HEK293 (cell line): ENCODE data around the gene CASZ1.

Experiments
- CTCF ChIA-PET: fragments of 350-600 bp; formaldehyde crosslinking; extraction: SDS; loops from one replicate; lab custom pipeline; 2021; ENCODE audit warnings: antibody characterized with exemption; lab: Yijun Ruan, JAX
- POLR2A ChIA-PET: fragments of 300-600 bp; formaldehyde crosslinking; extraction: SDS; loops from one replicate; lab custom pipeline; 2020; ENCODE audit warnings: antibody characterized with exemption, inconsistent platforms; lab: Yijun Ruan, JAX
- H3K27ac ChIP-seq: fragments of 200-500 bp; sonication (Bioruptor generic); 2 replicates; pipeline ENCODE4 v1.5.1; 2014; ENCODE audit warnings: low read depth, low read length, control low read depth, inconsistent platforms; ENCODE audit errors: extremely low read depth
- H3K36me3 ChIP-seq, 2 experiments: fragments of 200-500 bp in 1 of 2; sonication (Bioruptor generic) in 1 of 2; 1 replicate in 1 of 2; 2 replicates in 1 of 2; pipeline ENCODE4 v1.5.1; 2014 to 2017; ENCODE audit warnings: inconsistent platforms in 2 of 2, low read length in 2 of 2; ENCODE audit not compliant: control insufficient read depth in 2 of 2, insufficient read depth in 1 of 2
- H3K4me1 ChIP-seq: fragments of 200-500 bp; sonication (Bioruptor generic); 2 replicates; pipeline ENCODE4 v1.5.1; 2014; ENCODE audit warnings: mild to moderate bottlenecking, low read length, inconsistent platforms; ENCODE audit not compliant: control insufficient read depth, insufficient read depth
- H3K4me3 ChIP-seq: 2 replicates; pipeline ENCODE4 v1.5.1; 2011; ENCODE audit warnings: low read depth, mild to moderate bottlenecking, control low read depth, low read length, moderate library complexity
- H3K9me3 ChIP-seq: fragments of 200-500 bp; sonication (Bioruptor generic); 2 replicates; pipeline ENCODE4 v1.5.1; 2014; ENCODE audit warnings: low read depth, low read length, inconsistent platforms; ENCODE audit not compliant: control insufficient read depth, insufficient read depth
- AEBP2 ChIP-seq: fragments of 450-650 bp; formaldehyde crosslinking; IDR thresholded peaks from 2 replicates; pipeline ENCODE4 v1.5.1; 2016; ENCODE audit warnings: missing biosample characterization, missing genetic modification characterization, borderline replicate concordance
- GLIS2 ChIP-seq: fragments of 450-650 bp; formaldehyde crosslinking; IDR thresholded peaks from 2 replicates; pipeline ENCODE4 v1.5.1; 2016; ENCODE audit warnings: missing biosample characterization, missing genetic modification characterization
- KLF16 ChIP-seq: fragments of 450-650 bp; formaldehyde crosslinking; IDR thresholded peaks from 2 replicates; pipeline ENCODE4 v1.5.1; 2017; ENCODE audit warnings: missing biosample characterization, missing genetic modification characterization
- KLF17 ChIP-seq: fragments of 450-650 bp; formaldehyde crosslinking; IDR thresholded peaks from 2 replicates; pipeline ENCODE4 v1.5.1; 2016; ENCODE audit warnings: missing biosample characterization, missing genetic modification characterization
- KLF9 ChIP-seq: fragments of 450-650 bp; formaldehyde crosslinking; IDR thresholded peaks from 2 replicates; pipeline ENCODE4 v1.5.1; 2016; ENCODE audit warnings: missing biosample characterization, missing genetic modification characterization, low read depth
- MEIS1 ChIP-seq: sonication (generic); formaldehyde crosslinking; IDR thresholded peaks from 2 replicates; pipeline ENCODE4 v1.8.1; 2022; ENCODE audit warnings: missing genetic modification reagents, mild to moderate bottlenecking, borderline replicate concordance
- OSR2 ChIP-seq: fragments of 450-650 bp; formaldehyde crosslinking; IDR thresholded peaks from 2 replicates; pipeline ENCODE4 v1.5.1; 2016; ENCODE audit warnings: missing biosample characterization, missing genetic modification characterization
- PATZ1 ChIP-seq: fragments of 450-650 bp; formaldehyde crosslinking; IDR thresholded peaks from 2 replicates; pipeline ENCODE4 v1.5.1; 2016; ENCODE audit warnings: missing biosample characterization, missing genetic modification characterization
- SP7 ChIP-seq: fragments of 450-650 bp; formaldehyde crosslinking; IDR thresholded peaks from 2 replicates; pipeline ENCODE4 v1.5.1; 2016; ENCODE audit warnings: missing biosample characterization, missing genetic modification characterization
- TRIM28 ChIP-seq: IDR thresholded peaks from 2 replicates; pipeline ENCODE4 v1.6.1; 2011; ENCODE audit warnings: low read length, control low read depth, borderline replicate concordance
- ZBTB17 ChIP-seq: fragments of 450-650 bp; formaldehyde crosslinking; IDR thresholded peaks from 2 replicates; pipeline ENCODE4 v1.5.1; 2016; ENCODE audit warnings: missing biosample characterization, missing genetic modification characterization
- ZBTB8A ChIP-seq: fragments of 450-650 bp; formaldehyde crosslinking; IDR thresholded peaks from 2 replicates; pipeline ENCODE4 v1.5.1; 2016; ENCODE audit warnings: missing biosample characterization, missing genetic modification characterization
- ZIC2 ChIP-seq: fragments of 450-650 bp; formaldehyde crosslinking; IDR thresholded peaks from 2 replicates; pipeline ENCODE4 v1.5.1; 2016; ENCODE audit warnings: missing biosample characterization, missing genetic modification characterization
- ZNF133 ChIP-seq: fragments of 450-650 bp; formaldehyde crosslinking; IDR thresholded peaks from 2 replicates; pipeline ENCODE4 v1.5.1; 2016; ENCODE audit warnings: missing biosample characterization, missing genetic modification characterization
- ZNF391 ChIP-seq: fragments of 450-650 bp; formaldehyde crosslinking; IDR thresholded peaks from 2 replicates; pipeline ENCODE4 v1.5.1; 2016; ENCODE audit warnings: low read depth, missing biosample characterization, missing genetic modification characterization, borderline replicate concordance
- ZNF394 ChIP-seq: fragments of 450-650 bp; formaldehyde crosslinking; IDR thresholded peaks from 2 replicates; pipeline ENCODE4 v1.5.1; 2016; ENCODE audit warnings: missing biosample characterization, missing genetic modification characterization, mild to moderate bottlenecking, moderate library complexity, borderline replicate concordance
- ZNF398 ChIP-seq: fragments of 450-650 bp; formaldehyde crosslinking; IDR thresholded peaks from 2 replicates; pipeline ENCODE4 v1.5.1; 2017; ENCODE audit warnings: missing biosample characterization, missing genetic modification characterization
- ZNF423 ChIP-seq: fragments of 450-650 bp; formaldehyde crosslinking; IDR thresholded peaks from 2 replicates; pipeline ENCODE4 v1.5.1; 2016; ENCODE audit warnings: missing biosample characterization, missing genetic modification characterization
- ZNF558 ChIP-seq: fragments of 450-650 bp; formaldehyde crosslinking; IDR thresholded peaks from 2 replicates; pipeline ENCODE4 v1.5.1; 2016; ENCODE audit warnings: missing biosample characterization, missing genetic modification characterization
- ZNF585B ChIP-seq: fragments of 450-650 bp; formaldehyde crosslinking; IDR thresholded peaks from 2 replicates; pipeline ENCODE4 v1.5.1; 2016; ENCODE audit warnings: missing biosample characterization, missing genetic modification characterization
- ZNF692 ChIP-seq: fragments of 450-650 bp; formaldehyde crosslinking; IDR thresholded peaks from 2 replicates; pipeline ENCODE4 v1.5.1; 2016; ENCODE audit warnings: missing biosample characterization, missing genetic modification characterization
- TF ChIP-seq, protein P1 (sequence below): fragments of 450-650 bp; formaldehyde crosslinking; IDR thresholded peaks from 2 replicates; pipeline ENCODE4 v1.5.1; 2016; ENCODE audit warnings: missing biosample characterization, missing genetic modification characterization
- TF ChIP-seq, protein P2 (sequence below): fragments of 450-650 bp; formaldehyde crosslinking; IDR thresholded peaks from 2 replicates; pipeline ENCODE4 v1.5.1; 2017; ENCODE audit warnings: missing biosample characterization, mild to moderate bottlenecking, missing genetic modification characterization, moderate library complexity

The CASZ1 gene

DNA sequence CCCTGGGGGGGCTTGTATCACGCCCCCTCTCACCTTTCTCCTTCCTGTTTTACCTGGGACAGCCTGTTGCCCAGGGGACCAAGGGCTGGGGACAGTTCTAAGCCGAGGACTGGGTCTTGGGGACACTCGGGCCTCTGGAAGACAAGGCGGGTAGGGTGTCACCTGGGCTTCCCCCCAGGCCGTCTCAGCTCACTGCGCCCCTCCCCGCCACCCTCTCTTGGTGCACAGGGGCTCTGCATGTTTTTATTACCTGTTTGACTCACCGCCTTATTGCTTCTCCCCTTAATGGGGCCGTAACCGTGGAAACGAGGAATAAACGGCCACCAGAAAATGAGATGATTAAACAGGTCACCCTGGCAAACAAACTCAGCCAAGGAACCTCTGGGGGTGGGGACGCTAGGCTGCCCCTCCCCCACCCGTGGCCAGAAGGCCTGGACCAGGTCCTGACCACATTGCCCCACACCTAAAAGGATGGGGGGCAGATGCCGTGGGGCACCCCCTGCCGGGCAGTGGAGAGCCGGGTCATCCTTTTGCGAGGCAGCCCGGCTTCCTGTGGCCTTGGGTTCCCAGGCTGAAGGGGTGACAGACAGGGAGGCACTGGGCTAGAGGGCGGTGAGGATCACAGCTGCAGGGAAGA is 109.9 kb downstream of the CASZ1 start:
- ChIA-PET POLR2A (no interaction called here), CTCF (interaction anchor here (0.5 to 0.6 kb wide), 2 partner anchors 11 to 105 kb away, joined by 3 read pairs; no protein-coding TSS in a partner anchor)
- no peak overlapping the region for H3K4me3 ChIP-seq
- H3K9me3 ChIP-seq = no peaks in the 10 kb centered on the region
- H3K4me1 ChIP-seq = peaks cover 8% of the 10 kb centered on the region
- no peak overlapping the region for H3K27ac ChIP-seq
- no peaks in the 10 kb centered on the region for H3K36me3 ChIP-seq
- TF ChIP-seq KLF17 (tag by site-specific recombination) = peak; percentile 63; the same call in 1 of the 2 replicates
- TF ChIP-seq KLF9 (tag by site-specific recombination) = peak; percentile 22; the same call in 1 of the 2 replicates
- TF ChIP-seq GLIS2 (tag by site-specific recombination) = peak; percentile 86
- TF ChIP-seq ZNF398 (tag by site-specific recombination) = peak; percentile 65
- TF ChIP-seq, protein P1, sequence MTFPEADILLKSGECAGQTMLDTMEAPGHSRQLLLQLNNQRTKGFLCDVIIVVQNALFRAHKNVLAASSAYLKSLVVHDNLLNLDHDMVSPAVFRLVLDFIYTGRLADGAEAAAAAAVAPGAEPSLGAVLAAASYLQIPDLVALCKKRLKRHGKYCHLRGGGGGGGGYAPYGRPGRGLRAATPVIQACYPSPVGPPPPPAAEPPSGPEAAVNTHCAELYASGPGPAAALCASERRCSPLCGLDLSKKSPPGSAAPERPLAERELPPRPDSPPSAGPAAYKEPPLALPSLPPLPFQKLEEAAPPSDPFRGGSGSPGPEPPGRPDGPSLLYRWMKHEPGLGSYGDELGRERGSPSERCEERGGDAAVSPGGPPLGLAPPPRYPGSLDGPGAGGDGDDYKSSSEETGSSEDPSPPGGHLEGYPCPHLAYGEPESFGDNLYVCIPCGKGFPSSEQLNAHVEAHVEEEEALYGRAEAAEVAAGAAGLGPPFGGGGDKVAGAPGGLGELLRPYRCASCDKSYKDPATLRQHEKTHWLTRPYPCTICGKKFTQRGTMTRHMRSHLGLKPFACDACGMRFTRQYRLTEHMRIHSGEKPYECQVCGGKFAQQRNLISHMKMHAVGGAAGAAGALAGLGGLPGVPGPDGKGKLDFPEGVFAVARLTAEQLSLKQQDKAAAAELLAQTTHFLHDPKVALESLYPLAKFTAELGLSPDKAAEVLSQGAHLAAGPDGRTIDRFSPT (tag by site-specific recombination) = peak; percentile 35; the same call in 1 of the 2 replicates
- TF ChIP-seq ZBTB8A (tag by site-specific recombination) = peak; percentile 75
- peak; percentile 64 for TF ChIP-seq SP7 (tag by site-specific recombination)
- TF ChIP-seq ZNF585B (tag by site-specific recombination) = no peak
- peak; percentile 16; the same call in 1 of the 2 replicates for TF ChIP-seq ZNF423 (tag by site-specific recombination)
- TF ChIP-seq PATZ1 = peak; percentile 78; the same call in 1 of the 2 replicates
- peak; percentile 70; the same call in 1 of the 2 replicates for TF ChIP-seq TRIM28
- no peak for TF ChIP-seq ZNF558 (tag by site-specific recombination)
- TF ChIP-seq MEIS1 (CRISPR knock-in tag) = no peak
- peak; percentile 66 for TF ChIP-seq OSR2 (tag by site-specific recombination)
- TF ChIP-seq, protein P2, sequence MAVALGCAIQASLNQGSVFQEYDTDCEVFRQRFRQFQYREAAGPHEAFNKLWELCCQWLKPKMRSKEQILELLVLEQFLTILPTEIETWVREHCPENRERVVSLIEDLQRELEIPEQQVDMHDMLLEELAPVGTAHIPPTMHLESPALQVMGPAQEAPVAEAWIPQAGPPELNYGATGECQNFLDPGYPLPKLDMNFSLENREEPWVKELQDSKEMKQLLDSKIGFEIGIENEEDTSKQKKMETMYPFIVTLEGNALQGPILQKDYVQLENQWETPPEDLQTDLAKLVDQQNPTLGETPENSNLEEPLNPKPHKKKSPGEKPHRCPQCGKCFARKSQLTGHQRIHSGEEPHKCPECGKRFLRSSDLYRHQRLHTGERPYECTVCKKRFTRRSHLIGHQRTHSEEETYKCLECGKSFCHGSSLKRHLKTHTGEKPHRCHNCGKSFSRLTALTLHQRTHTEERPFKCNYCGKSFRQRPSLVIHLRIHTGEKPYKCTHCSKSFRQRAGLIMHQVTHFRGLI (tag by site-specific recombination) = peak; percentile 28; the same call in 1 of the 2 replicates
- peak; percentile 57; the same call in 1 of the 2 replicates for TF ChIP-seq ZNF692 (tag by site-specific recombination)
- peak; percentile 39; the same call in 1 of the 2 replicates for TF ChIP-seq ZNF394 (tag by site-specific recombination)
- no peak for TF ChIP-seq ZNF133 (tag by site-specific recombination)
- 0 out of 2 replicates have a peak, but pooled peaks have one; percentile 9 for TF ChIP-seq KLF16
- peak; percentile 66 for TF ChIP-seq ZIC2 (tag by site-specific recombination)
- TF ChIP-seq ZBTB17 = 0 out of 2 replicates have a peak, but pooled peaks have one; percentile 21
- TF ChIP-seq AEBP2 (tag by site-specific recombination) = no peak
- TF ChIP-seq ZNF391 = peak; percentile 21; the same call in 1 of the 2 replicates
